Stimulated activated CD8-positive, alpha-beta memory T cell treated with anti-CD3 and anti-CD28 coated beads, Interleukin-15, amount 100 ng/mL, for 24 hours (primary cell): Measurements from ENCODE around the gene STK16.
"Not testable (repeated sequence)": the region's sequence is repeated elsewhere in the genome, so short reads cannot be mapped to it uniquely, and the experiment has no call there.

Experiments used
- DNase-seq: peaks from one replicate; pipeline ENCODE4 v3.0.0-alpha.2; 2020; ENCODE audit warnings: low read depth

The STK16 gene, protein sequence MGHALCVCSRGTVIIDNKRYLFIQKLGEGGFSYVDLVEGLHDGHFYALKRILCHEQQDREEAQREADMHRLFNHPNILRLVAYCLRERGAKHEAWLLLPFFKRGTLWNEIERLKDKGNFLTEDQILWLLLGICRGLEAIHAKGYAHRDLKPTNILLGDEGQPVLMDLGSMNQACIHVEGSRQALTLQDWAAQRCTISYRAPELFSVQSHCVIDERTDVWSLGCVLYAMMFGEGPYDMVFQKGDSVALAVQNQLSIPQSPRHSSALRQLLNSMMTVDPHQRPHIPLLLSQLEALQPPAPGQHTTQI

DNA sequence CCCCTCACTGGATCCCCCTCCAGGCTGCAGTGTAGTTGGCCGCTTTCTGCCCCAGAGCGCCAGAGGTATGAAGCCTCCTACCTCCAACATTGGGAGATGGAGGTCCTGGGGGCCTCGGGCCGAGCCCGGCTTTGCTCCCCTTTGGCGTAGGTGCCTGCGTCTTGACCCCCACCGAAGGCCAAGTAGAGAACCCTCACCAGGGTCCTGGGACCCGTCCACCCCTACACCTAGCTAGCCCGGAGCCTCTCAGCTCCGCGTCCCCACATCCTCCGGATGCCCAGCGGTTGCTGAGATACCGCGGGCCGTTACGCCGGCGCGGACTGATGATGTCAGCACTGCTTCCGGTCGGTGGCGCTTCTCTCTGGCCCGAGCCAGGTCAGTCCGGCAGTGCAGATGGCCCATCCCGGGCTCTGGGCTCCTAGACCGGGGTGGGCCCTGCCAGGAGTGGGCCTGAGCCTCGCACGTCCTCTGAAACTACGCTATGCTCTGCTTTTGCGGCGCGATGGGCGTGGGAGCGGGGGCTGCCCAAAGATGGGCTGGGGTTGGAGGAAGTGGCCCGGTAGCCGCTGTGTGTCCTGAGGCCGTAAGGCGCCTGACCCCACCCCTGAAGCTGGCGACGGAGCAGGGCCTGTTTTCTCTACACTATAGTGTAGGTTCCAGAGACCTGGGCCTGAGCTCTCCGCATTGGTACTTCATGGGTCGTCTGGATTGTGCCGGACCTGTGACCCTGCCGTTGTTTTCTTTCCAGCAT is at the start of gene STK16, which contains the start of gene GLB1L:
Gene STK16 (plus strand): TSS at position 332 of the 751 bp plus-strand sequence. CDS start 521 bp downstream, outside the sequence.
Gene GLB1L (minus strand): TSS at position 297 of the 751 bp plus-strand sequence. CDS start 1,871 bp downstream, outside the sequence.
- DNase-seq, result peak; percentile 95

DNA sequence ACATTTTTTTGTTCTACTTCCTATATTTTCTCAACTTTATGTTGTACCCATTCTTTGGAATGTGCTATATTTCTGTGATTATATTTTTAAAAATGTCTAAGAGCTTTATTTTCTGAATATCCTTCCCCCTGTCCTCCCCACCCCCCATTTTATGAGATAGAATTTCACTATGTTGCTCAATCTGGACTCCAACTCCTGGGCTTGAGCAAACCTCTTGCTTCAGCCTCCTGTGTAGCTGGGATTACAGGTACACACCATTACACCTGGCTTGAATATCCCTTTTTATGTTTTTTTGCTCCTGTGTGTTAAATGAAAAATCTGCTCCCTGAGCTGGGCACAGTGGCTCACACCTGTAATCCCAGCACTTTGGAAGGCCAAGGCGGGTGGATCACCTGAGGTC is 47.9 kb upstream of the STK16 start:
- DNase-seq, result no peak

DNA sequence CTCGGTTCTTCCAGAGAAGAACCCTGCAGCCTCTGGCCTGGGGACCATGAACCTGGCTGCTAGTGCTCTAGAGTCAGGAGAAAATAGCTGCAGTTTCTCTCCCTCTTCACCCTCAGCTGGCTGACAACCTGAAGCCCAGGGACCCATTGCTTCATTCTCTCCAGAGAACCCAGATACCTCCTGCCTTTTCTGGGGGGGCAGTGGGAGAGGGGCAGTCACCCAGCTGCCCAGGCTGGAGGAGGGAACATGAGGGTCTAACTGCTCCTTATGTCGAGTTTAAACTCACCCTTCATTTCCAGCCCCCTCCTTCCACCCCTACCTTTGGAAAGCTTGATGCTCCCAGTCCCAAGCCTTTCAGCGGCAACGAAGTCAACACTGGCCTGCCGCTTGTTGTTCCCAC is 46.3 kb upstream of the STK16 start:
- DNase-seq, result no peak

DNA sequence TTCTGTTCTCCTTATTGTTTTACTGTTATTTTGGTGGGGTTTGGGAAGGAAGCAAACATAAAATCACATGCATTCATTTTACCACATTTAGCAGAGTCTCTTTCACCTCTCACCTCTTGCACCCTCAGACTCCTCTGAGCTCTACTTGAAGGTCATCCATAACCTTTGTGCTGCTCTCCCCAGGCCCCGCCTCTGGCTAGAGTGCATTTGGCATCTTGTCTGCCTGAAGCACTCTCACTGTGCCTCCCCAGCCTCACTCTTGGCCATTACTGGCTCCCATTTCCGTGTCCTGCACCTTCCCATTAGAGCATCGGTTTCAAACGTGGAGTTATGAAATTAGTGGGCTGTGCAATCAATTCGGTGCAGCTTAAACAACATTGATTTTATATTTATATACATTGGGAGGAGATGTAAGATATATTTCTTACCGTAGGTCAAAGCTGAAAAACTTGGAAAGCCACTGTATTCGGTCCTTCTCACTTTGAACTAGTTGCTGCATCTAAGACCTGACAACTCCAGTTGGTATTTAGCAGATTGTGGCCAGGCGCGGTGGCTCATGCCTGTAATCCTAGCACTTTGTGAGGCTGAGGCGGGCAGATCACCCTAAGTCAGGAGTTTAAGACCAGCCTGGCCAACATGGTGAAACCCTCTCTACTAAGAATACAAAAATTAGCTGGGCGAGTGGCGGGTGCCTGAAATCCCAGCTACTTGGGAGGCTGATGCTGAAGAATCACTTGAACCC is 45.6 kb upstream of the STK16 start:
- DNase-seq, result no peak

DNA sequence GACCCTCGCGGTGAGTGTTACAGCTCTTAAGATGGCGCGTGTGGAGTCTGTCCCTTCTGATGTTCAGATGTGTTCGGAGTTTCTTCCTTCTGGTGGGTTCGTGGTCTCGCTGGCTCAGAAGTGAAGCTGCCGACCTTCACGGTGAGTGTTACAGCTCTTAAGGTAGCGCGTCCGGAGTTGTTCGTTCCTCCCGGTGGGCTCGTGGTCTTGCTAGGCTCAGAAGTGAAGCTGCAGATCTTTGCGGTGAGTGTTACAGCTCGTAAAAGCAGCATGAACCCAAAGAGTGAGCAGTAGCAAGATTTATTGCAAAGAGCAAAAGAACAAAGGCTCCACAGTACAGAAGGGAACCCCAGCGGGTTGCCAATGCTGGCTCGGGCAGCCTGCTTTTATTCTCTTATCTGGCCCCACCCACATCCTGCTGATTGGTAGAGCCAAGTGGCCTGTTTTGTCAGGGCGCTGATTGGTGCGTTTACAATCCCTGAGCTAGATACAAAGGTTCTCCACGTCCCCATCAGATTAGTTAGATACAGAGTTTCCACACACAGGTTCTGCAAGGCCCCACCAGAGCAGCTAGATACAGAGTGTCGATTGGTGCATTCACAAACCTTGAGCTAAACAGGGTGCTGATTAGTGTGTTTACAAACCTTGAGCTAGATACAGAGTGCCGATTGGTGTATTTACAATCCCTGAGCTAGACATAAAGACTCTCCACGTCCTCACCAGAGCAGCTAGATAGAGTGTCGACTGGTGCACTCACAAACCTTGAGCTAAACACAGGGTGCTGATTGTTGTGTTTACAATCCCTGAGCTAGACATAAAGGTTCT is 44.6 kb upstream of the STK16 start:
- DNase-seq, result not testable (repeated sequence)

DNA sequence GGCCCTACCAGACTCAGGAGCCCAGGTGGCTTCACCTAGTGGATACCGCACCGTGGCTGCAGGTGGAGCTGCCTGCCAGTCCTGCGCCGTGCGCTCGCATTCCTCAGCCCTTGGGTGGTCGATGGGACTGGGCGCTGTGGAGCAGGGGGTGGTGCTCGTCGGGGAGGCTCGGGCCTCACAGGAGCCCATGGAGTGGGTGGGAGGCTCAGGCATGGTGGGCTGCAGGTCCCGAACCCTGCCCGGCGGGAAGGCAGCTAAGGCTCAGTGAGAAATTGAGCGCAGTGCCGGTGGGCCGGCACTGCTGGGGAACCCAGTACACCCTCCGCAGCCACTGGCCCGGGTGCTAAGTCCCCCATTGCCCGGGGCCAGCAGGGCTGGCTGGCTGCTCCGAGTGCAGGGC is 43.9 kb upstream of the STK16 start:
- DNase-seq, result not testable (repeated sequence)

DNA sequence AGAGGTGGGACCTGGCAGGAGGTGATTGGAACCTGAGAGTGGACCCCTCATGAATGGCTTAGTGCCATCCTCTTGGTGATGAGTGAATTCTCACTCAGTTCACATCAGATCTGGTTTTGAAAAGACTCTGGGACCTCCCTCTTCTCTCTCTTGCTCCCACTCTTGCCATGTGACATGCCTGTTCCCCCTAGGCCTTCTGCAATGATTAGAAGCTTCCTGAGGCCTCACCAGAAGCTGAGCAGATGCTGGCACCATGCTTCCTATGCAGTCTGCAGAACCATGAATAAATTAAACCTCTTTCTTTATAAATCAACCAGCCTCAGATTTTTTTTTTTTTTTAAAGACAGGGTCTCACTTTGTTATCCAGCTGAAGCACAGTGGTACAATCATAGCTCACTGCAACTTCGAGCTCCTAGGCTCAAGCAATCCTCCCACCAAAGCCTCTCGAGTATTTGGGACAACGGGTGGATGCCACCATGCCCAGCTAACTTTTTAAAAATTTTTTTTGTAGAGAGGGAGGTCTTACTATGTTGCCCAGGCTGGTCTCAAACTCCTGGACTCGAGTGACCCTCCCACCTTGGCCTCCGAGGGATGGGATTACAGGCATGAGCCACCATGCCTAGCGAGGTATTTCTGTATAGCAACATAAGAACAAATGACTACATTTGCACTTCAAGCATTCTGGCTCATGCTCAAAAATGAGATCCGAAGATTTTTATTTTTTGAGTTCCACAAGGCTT is 40.7 kb upstream of the STK16 start:
- DNase-seq, result no peak

DNA sequence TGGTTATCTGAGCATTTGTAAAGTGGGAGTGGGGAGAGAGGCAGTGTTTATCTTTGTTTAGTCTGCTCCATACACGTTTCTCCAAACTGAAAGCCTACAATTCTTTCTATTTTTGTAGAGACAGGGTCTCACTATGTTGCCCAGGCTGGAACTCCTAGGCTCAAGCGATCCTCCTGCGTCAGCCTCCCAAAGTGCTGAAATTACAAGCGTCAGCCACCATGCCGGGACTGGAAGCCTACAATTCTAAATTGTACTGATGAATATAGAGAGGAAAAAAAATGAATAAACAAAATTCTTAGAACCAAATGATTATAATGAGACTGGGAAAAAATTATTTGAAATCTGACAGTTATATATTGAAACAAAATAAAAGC is 40.1 kb upstream of the STK16 start:
- no peak for DNase-seq

DNA sequence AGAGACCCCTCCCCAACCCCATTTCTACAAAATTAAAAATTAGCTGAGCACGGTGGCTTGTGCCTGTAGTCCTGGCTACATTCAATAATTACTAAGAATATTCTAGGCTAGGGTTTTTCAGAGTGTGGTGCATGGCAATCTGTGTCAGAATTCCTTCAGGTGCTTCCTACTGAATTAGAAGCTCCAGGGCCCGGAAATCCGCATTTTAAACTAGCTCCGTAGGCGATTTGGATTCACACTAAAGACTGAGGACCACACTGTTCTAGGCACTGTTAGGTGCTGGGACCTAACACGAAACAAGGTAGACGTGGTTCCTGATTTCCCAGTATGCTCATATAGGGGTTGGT is 39.3 kb upstream of the STK16 start:
- DNase-seq, result no peak

DNA sequence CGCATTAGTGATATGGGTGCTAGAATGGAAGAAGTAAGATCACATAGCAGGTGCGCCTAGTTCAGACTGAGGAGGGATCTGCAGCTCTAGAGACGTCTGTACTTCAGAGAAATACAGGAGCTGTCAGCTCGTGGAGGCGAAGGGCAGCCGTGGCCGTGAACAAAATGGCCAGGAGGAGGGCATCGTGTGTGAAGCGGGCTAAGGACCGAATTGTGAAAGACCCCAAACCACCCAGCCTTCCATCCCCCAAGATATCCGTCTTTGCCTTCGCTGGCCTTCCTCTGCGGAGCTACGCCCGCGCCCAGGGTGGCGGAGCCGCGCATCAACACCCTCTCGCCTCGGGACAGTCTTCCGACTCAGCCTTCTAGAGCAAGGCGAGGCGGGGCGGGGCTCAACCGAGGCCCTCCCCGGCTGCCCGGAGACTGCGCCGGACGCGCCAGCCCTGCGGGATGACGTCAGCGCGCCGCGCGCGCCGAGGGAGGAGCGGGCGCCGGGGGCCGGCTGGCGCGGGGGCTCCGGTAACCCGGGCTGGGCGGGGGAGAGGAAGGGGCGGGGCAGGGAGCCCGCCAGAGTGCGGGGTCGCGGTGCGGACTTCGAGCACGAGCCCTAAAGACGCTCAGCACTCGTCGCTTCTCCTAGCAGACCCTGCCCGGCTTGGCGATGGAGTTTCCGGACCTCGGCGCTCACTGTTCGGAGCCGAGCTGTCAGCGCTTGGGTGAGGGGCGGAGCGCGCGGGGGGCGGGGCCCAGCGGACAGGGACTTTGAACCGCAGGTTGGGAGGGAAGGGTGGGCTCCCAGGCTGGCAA is 38.7 kb upstream of the STK16 start, which contains the start of gene ZFAND2B:
Gene ZFAND2B (plus strand): TSS at position 455 of the 806 bp plus-strand sequence. CDS start 206 bp downstream, at position 661.
- peak; percentile 86 for DNase-seq

DNA sequence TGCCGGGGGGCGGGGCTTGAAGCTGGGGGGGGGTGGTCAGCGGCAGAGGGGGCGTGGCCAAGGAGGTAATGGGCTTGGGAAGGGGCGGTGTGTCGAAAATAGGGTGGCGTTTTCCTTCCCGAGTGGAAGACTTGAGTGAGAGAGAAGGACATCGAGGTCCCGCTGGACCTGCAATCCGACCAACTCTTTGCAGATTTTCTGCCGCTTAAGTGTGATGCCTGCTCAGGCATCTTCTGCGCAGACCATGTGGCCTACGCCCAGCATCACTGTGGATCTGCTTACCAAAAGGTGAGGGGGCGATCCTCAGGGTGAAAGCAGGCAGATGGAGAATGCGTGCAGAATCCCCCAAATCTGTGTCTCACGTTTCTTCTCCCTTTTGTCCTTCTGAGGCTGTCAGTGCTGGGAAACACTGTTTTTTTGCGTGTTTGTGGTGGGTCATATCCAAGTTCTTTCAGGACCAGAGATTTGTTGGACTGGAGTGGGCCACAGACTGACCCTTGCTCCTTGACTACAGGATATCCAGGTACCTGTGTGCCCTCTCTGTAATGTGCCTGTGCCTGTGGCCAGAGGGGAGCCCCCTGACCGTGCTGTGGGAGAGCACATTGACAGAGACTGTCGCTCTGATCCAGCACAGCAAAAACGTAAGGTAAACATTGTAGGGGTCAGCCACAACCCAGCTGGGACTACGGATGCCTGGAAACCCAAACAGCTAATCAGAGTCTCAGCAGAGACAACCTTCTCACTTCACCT is 38.0 kb upstream of the STK16 start:
- DNase-seq, result no peak

DNA sequence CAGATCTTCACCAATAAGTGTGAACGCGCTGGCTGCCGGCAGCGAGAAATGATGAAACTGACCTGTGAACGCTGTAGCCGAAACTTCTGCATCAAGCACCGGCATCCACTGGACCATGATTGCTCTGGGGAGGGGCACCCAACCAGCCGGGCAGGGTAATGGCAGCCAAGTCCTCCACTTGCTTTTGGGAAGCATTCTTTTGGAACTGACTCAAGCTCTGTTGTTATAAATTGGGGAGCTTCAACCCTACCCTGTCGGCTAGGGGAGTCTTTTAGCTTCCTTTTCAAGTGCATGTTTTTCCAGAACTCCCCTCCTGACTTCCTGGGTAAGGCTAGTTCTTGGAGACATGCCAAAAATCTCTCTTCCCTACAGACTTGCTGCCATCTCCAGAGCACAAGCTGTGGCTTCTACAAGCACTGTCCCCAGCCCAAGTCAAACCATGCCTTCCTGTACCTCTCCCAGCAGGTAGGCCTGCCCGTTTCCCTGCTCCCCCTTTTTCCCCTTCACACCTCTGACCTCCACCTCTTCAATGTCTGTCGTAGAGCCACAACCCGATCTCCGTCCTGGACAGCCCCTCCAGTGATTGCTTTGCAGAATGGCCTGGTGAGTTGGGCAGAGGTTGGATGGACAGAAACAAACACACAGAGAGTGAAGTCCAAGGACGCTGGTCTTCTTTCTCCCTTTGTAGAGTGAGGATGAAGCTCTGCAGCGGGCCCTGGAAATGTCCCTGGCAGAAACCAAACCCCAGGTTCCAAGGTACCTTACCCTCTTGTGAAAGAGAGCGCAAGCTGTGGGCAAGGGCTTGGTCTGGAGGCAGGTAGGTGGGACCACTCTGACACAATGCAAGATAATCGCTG is 37.2 kb upstream of the STK16 start:
- no peak for DNase-seq

DNA sequence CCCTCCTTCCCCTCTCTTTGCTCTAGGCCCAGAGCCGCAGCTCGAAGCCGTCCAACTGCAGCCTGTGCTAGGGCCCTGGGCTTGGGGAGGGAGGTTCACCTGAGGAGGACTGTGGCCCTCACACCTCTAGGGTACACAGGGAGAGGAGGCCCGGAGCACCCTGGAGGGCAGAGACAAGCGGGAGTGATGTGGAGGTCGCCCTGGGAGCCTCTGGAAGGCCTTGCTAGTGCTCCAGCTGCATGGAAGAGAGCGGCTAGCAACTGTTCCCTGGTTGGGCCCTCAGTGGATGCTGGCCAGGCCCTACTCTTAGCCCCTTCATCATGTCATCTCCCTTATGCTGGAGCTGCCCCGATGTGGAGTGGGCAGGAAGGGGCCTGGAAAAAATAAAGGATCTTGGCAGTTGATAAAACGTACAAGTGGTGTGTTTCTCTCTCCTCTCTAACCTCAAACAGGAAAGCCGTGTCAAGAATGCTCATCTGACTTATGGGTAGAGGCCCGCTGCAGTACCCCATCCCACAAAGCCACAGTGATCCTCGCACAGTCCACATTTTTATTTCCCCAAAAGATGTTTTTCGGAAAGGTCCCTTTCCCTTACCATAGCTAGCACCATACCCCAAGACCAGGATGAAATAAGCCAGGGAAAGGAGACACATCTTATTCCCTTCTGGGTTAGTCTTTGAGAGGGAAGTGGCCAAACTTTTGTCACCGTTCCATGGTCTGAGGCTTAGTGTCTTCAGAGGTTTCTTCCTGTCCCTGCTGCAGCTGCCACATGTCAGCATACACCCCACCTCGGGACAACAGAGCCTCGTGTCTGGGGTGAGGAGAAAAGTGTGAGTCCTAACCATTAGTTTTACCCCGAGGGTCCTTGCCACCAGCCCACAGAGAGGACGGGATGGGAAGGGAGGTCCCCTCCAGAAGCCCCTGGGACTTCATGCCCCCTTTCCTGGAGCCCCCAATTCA is 35.8 kb upstream of the STK16 start:
- no peak for DNase-seq

DNA sequence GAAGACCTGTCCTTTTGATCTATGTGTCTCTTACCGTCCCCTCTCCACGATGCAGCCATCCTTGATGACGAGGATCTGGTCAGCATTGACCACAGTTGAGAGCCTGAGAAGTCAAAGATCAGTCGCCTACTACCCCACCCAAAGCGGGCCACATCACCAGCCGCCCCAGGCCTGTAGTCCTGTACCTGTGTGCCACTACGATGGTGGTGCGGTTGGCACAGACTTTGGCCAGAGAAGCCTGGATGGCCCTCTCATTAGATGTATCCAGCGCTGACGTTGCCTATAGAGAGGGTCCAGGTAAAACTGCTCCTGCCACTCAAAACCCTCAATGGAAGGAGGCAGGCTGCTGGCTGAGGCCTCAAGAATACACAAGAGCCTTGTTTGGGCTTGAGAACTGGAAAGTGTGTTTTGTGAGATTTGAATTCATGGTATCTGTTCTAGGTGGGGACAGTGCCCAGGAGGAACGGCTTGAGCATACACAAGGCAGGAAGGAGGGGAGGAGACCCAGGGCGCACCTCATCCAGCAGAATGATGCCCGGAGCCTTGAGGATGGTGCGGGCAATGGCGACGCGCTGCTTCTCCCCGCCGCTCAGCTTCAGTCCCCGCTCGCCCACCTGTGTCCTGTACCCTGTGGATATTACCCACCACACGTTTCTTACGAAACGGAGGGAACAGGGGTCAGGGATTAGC is 34.9 kb upstream of the STK16 start:
- no peak for DNase-seq

DNA sequence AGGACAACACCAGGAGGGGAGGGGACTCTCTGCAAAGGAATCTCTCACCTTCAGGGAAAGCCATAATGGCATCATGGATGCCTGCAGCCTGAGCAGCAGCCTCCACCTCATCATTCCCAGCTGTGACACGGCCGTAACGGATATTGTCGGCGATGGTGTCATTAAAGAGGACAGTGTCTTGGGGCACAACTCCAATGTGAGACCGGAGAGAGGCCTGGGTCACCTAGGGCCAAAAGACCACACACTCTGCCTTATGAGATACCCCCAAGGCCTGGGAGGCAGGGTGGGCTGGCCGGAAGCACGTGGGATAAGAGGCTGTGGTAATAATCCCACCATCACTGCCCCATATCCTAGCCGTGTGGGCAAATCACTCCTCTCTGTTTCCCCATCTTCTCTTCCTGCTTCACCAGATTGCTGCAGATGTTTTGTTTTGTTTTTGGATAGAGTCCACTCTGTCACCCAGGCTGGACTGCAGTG is 34.4 kb upstream of the STK16 start:
- no peak for DNase-seq

DNA sequence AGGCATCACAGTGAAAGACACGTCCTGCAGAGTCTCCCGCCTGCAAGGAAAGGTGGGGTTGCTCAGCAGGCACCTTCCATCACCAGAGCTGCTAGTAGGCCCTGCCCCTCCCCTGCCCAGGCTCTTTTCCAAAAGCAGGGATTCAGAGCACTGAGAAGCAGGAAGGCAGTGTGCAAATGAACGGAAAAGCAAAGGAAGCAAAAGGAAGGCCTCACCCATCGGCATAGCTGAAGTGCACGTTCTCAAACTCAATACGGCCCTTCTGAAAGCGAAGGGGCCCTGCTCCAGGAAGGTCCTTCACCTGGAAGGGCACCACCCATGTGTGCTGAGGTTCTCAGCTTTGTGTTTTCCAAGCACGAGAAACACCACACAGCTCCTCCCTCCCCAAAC is 32.3 kb upstream of the STK16 start:
- DNase-seq, result no peak
